ENCODE results near the gene HECTD1.

The HECTD1 gene

GRCh38 chr14:31051023-31051422, 156.6 kb downstream of the HECTD1 start:
- TF ChIP-seq, protein P1, sequence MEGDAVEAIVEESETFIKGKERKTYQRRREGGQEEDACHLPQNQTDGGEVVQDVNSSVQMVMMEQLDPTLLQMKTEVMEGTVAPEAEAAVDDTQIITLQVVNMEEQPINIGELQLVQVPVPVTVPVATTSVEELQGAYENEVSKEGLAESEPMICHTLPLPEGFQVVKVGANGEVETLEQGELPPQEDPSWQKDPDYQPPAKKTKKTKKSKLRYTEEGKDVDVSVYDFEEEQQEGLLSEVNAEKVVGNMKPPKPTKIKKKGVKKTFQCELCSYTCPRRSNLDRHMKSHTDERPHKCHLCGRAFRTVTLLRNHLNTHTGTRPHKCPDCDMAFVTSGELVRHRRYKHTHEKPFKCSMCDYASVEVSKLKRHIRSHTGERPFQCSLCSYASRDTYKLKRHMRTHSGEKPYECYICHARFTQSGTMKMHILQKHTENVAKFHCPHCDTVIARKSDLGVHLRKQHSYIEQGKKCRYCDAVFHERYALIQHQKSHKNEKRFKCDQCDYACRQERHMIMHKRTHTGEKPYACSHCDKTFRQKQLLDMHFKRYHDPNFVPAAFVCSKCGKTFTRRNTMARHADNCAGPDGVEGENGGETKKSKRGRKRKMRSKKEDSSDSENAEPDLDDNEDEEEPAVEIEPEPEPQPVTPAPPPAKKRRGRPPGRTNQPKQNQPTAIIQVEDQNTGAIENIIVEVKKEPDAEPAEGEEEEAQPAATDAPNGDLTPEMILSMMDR (IDR thresholded peaks at IDR 0.05; ENCODE audit: poor library complexity, severe bottlenecking), result no peak
- no peak overlapping the region for H3K4me3 ChIP-seq (ENCODE audit: severe bottlenecking)
- no peaks in the 10 kb centered on the region for H3K36me3 ChIP-seq (ENCODE audit: low read depth)
- ATAC-seq (ENCODE audit: low read depth) (no peak), DNase-seq (ENCODE audit: low spot score) (no peak)
- no peaks in the 10 kb centered on the region for H3K9me3 ChIP-seq (ENCODE audit: severe bottlenecking)
- H3K27ac ChIP-seq (ENCODE audit: poor library complexity, severe bottlenecking), result no peak overlapping the region
- H3K27me3 ChIP-seq (ENCODE audit: insufficient read depth, poor library complexity, severe bottlenecking), result no peaks in the 10 kb centered on the region
- peaks cover 7% of the 10 kb centered on the region for H3K4me1 ChIP-seq (ENCODE audit: insufficient read depth, poor library complexity, severe bottlenecking)

All from RWPE2 (cell line).